Esophagus muscularis mucosa (tissue), 4 donors: Measurements from ENCODE around the gene ZNF397.

Experiments used
- EP300 ChIP-seq: sonication (generic); formaldehyde crosslinking; IDR thresholded peaks from one replicate; pipeline ENCODE4 v1.6.1; 2017; ENCODE audit warnings: antibody characterized with exemption
- POLR2A ChIP-seq: fragments of 450-650 bp; IDR thresholded peaks from one replicate; pipeline ENCODE4 v1.6.1; 2017; ENCODE audit warnings: antibody characterized with exemption, moderate library complexity, mild to moderate bottlenecking, low read depth
- POLR2AphosphoS5 ChIP-seq, 2 donors: sonication (generic); formaldehyde crosslinking; IDR thresholded peaks; one replicate each; pipeline ENCODE4 v1.6.1; 2017; ENCODE audit warnings: antibody characterized with exemption in 2 of 2
- TF ChIP-seq, protein P1 (sequence below), 3 experiments: fragments of 200-600 bp in 2 of 3; fragments of 450-650 bp in 1 of 3; sonication (generic) in 2 of 3; IDR thresholded peaks; one replicate each; pipeline ENCODE4 v1.5.1; 2017 to 2019; ENCODE audit warnings: antibody characterized with exemption in 3 of 3, mild to moderate bottlenecking in 2 of 3, moderate library complexity in 1 of 3

DNA sequence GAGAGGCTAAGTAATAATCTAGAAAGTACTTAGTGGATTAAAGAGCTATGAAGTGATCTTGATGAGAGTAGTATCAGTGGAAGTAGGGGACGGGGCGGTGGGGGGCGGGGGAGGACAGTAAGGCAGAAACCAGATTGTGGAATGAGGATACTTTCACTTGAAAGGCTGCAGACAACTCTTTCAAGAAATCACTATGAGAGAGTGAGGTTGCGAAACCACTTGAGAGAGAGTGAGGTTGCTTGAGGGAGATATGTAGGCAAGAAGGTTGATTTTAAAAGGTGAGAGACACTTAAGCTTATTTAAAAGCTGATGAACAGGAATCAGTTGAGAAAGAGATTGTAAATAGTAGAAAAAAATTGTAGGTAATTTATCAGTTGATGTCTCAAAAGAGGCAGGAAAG, 3.8 kb downstream of the ZNF397 start:
- TF ChIP-seq, protein P1, sequence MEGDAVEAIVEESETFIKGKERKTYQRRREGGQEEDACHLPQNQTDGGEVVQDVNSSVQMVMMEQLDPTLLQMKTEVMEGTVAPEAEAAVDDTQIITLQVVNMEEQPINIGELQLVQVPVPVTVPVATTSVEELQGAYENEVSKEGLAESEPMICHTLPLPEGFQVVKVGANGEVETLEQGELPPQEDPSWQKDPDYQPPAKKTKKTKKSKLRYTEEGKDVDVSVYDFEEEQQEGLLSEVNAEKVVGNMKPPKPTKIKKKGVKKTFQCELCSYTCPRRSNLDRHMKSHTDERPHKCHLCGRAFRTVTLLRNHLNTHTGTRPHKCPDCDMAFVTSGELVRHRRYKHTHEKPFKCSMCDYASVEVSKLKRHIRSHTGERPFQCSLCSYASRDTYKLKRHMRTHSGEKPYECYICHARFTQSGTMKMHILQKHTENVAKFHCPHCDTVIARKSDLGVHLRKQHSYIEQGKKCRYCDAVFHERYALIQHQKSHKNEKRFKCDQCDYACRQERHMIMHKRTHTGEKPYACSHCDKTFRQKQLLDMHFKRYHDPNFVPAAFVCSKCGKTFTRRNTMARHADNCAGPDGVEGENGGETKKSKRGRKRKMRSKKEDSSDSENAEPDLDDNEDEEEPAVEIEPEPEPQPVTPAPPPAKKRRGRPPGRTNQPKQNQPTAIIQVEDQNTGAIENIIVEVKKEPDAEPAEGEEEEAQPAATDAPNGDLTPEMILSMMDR (IDR thresholded peaks at IDR 0.05): no peak
- TF ChIP-seq POLR2A: no peak
- TF ChIP-seq POLR2AphosphoS5 (IDR thresholded peaks at IDR 0.05): no peak
- no peak for TF ChIP-seq EP300
